Left colon (tissue), 2 donors: Measurements from ENCODE around the gene SLX9. TPM values are rescaled to one million over a fixed set of nuclear protein-coding genes. Genes with fewer than 3 reads are reported as not detected.

Experiments used
- ATAC-seq: fragments of 200-7000 bp; cut with Tn5 transposase; one replicate; pipeline ENCODE4 v1.9.1; 2020; ENCODE audit warnings: mild to moderate bottlenecking, moderate library complexity
- DNase-seq, 2 donors: peaks; one replicate each; pipeline ENCODE4 v3.0.0-alpha.2; 2020
- intact Hi-C, 2 donors: fragments of 100-400 bp; cut with DNase I in 1 of 2; cut with micrococcal nuclease in 1 of 2; formaldehyde crosslinking; loops; one replicate each; pipeline versions ENCODE4 v1.11.2 to v1.14.0; 2022; cut with DNase I, micrococcal nuclease
- total RNA-seq, 2 donors: library from RNA; stranded (reverse); fragmentation: NEBNext Ultra II Directional; extraction: Animal tissue kit (Norgen Biotek cat#: 25700); gene quantifications; one replicate each; pipeline ENCODE4 v1.2.1, GENCODE V29; 2021
- donor health status: DM: no; HTN: no; CAD: no.
- donor health status: DM: yes; HTN: yes; CAD: no.

SLX9 gene
- total RNA-seq, 2 donors from 2014 or later: 22.3 to 30.5 TPM

DNA sequence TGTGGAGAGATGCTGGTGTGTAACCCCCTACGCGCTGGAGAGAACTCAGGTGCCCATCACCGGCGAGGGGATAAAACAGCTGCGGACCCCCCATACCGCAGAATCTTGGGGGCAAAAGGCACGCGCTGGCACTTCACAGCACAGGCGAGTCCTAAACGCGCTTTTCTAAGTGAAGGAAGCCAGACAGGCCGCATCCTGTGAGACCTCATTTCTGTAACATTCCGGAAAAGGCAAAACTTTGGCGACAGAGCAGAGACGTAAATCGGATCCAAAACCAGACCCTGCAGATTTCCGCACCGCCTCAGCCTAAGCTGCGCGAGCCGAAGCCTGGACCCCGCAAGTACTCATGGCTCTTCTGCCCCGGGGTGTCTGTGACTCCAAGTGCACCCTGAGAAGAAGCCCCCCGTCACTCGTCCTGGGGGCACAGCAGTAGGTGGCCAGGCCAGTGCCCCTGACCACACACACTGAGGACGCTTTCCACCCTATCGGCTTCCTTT lies 60.9 kb downstream of the SLX9 start:
- intact Hi-C loops: no loop called here
- no peak for ATAC-seq

DNA sequence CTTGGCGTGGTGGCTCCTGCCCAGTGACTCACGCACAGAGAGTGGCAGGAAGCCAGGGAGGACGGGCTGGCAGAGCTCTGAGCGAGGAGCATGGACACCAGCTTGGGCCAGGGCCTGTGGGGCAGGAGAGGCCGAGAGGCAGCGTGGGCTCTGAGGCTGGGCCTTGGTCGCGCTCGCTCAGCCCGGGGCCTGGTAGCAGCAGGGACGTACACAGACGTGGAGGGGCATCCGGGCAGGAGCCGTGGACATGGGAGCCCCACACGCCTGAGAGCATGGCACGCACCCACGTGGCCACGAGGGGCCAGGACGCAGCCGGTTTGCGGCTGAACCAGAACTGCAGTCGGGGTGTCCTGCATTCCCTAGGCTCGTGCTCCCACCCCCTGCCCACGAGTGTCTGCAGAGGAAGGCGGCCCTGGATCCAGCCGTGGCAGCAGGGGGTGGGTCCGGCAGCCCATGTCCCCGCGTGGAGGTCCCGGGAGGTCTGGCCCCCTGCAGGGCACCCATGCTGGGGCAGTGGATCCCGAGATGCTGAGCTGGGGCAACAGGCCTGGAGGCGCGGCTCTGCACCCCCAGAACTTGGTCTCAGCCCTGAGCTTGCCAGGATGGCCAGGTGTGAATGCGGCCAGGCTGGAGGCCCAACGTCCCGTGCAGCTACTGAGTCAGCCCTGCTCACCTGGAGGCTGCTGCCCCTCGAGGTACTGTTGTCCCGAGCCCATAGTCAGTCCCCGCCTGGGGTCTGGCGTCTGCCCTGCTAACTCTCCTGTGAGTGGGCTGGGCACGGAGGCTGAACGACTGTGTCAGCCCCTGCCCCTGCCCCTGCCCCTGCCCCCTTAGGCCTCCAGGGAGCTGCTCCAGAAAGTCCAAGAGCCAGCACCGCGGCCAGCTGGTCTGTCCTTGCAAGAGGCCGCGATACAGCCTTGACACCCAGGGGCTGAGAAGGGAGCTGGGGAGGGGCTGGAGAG lies 61.6 kb downstream of the SLX9 start:
- intact Hi-C loops: no loop called here
- ATAC-seq (peak; percentile 26), DNase-seq (peak; percentile 31 to 58)

More for the DNA sequence above, 60.9 kb downstream of the SLX9 start:
- no peak for DNase-seq

DNA sequence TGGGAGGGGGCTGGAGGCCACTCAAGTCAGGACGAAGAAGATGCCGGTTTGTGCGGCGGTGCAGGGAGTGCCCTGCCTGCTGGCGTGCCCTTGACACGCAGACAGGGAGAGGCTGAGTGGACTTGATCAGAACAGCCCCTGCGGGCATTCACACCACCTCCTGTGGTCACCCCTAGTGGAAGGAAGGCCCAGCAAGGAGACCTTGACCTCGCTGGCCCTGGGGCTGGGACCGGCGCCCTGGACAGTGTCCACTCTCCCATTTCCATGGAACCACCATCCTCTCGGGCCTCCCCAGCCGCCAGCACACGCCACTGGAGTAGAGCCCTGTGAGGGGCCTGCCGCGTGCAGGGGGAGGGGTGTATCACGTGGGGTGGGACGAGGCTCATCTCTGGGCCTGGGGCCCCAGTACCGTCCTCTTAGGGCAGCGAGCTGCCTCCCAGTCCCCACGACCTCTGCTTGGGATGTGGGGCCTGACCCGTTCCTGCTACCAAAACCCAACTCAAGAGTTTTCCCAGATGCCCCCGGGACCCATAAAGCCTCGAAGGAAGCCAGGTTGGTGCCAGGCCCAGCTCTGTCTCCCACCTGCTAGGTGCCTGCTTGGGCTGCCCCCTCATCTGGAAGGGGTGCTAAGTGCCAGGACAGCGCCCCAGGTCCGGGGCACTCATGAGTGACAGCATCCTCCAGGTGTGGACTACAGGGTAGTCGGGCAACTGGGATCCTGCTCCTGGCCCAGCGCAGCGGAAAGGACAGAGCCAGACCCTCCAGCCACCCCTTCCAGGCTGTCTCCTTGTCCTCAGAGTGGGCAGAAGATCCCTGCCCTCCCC lies 62.8 kb downstream of the SLX9 start:
- ATAC-seq: no peak
- intact Hi-C loops: no loop called here
- DNase-seq: no peak

GRCh38 chr21:45003331-45004058 lies 63.7 kb downstream of the SLX9 start:
- intact Hi-C loops: no loop called here
- DNase-seq (no peak), ATAC-seq (no peak)

GRCh38 chr21:45004059-45004422 lies 64.2 kb downstream of the SLX9 start:
- intact Hi-C loops: no loop called here
- DNase-seq (no peak), ATAC-seq (no peak)

- ATAC-seq (no peak), DNase-seq (no peak)
- intact Hi-C loops: no loop called here
Measured at GRCh38 chr21:45004481-45005247, 64.8 kb downstream of the SLX9 start.

DNA sequence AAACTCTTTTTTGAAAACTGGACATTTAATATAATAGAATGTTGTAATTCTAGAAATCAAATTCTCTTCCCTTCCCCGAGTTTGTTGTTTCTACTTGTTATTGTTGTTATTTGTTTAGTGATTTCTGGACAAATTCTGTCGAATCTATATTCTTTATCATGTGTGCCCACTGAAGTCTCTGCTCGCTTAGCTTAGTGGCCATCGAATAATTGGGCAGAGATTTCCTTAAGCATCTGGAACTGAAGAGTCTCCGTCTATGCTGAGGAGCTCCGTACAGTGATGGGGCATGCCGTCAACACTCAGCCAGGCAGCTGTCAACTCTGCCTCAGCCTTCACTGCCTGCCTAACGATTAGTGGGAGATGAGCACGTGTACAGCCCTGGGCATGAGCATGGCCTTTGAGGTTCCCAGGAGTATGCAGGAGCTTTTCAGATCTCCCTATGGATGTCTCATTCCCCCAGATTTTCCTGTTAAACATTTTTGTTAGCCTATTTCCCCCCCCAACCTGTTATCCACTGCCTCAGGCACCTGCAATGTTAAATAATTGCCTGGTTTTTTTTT lies 66.8 kb downstream of the SLX9 start:
- ATAC-seq (no peak), DNase-seq (no peak)
- intact Hi-C loops: no loop called here

DNA sequence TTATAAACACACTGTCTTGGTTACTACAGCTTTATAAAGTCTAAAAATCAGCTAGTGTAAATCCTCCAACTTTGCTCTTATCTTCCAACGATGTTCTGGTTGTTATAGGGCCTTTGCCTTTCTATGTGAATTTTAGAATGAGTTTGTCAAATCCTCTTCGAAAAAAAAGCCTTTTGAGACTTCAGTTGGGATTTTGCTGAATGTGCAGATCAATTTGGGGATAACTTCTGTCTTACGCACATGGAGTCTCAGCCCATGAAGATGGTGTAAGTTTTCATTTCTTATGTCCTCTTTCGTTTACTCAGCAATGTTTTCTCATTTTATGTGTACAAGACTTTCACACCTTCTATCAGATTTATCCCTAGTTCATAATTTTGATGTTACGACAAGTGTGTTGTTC lies 69.8 kb downstream of the SLX9 start:
- intact Hi-C loops: no loop called here
- DNase-seq (no peak), ATAC-seq (no peak)

DNA sequence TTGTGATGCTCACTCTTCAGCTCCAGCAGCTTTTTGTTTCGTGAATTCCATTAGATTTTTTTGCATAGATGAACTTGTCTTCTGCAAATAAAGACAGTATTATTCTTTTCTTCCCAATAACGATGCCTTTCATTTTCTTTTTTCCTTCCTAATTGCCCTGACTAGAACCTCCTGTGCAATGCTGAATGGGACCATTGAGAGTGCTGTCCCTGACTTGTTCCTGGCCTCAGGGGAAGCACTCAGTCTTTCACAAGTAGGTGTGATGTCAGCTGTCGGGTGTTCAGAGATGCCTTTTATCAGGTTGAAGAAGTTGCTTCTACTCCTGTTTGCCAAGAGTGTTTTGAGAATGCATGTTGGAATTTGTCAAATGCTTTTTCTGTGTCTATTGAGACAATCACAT lies 70.3 kb downstream of the SLX9 start:
- intact Hi-C loops: no loop called here
- ATAC-seq (no peak), DNase-seq (no peak)

DNA sequence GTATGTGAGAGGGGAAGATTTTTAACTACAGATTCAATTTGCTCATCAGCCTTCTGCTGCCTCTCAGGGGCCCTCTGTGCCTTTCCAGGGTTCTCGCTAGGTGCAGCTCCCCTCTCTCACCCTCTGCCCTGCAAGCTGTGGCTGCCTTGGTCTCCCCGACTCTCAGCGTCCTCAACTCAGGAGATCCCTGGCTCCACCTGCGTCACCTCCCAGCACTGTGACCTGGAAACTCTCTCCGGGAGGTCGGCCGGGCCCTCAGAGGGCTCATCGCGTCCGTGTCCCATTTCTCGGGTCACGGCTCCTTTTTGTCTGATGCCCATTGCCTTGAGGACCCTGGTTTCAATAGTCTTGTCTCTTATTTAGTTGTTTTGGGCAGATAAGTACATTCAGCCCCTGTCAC lies 71.0 kb downstream of the SLX9 start:
- no peak for ATAC-seq
- DNase-seq: no peak
- intact Hi-C loops: no loop called here

GRCh38 chr21:45011426-45011825 lies 71.6 kb downstream of the SLX9 start:
- ATAC-seq (no peak), DNase-seq (no peak)
- intact Hi-C loops: no loop called here

GRCh38 chr21:45011911-45012661 lies 72.3 kb downstream of the SLX9 start:
- intact Hi-C loops: no loop called here
- ATAC-seq (no peak), DNase-seq (no peak)

GRCh38 chr21:45012662-45013259 lies 72.9 kb downstream of the SLX9 start:
- intact Hi-C loops: no loop called here
- peak; percentile 46 for ATAC-seq
- DNase-seq: peak in 1 of 2 donors; percentile 11

- ATAC-seq: no peak
- intact Hi-C loops: no loop called here
- DNase-seq: no peak
Measured at GRCh38 chr21:45013260-45013841, 73.5 kb downstream of the SLX9 start.

DNA sequence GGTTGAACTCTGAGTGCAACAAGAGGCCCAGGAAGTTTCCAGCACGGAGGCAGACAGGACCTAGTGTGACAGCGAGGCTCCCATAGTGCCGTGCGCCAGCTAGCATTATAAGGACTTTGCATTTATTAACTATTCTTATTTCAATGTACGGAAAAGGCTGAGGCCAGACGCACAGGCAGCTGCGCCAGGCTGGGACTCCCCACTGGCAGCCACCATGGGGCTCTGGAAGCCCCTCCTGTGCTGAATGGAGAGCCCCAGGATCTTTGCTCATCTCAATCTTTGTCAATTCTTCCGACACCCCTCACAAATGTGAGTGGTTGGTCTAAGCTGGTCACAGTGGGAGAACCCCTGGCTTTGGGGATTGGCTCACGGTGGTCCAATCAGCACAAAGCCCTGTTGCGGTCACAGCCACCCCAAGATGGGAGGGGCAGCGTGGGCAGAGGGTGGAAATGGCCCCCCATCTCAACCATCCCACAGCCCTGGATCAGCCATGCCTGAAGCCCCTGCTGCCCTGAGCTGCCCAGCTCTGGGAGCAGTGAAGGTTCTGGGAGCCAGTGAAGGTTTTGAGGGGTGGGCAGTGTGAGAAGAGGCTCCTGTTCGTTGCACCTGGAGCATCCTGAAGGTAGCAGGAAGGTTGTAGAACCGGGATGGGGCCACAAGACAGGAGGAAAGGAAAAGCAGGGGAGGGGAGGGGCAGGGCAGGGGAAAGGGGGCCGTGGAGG lies 75.1 kb downstream of the SLX9 start:
- DNase-seq (no peak), ATAC-seq (peak; percentile 54)
- intact Hi-C loops: no loop called here

- no peak for DNase-seq
- ATAC-seq: no peak
- intact Hi-C loops: no loop called here
Measured at GRCh38 chr21:45015469-45015860, 75.6 kb downstream of the SLX9 start.
